Panc1 (cell line): ENCODE results near the gene RPEL1.

Experiments
- CTCF ChIP-seq: fragments of 450-650 bp; IDR thresholded peaks from 2 replicates; pipeline ENCODE4 v1.5.1; 2017; ENCODE audit warnings: mild to moderate bottlenecking
- POLR2AphosphoS5 ChIP-seq: IDR thresholded peaks from 2 replicates; pipeline ENCODE4 v1.6.1; 2012; ENCODE audit warnings: mild to moderate bottlenecking, low read depth, low read length, moderate library complexity
- REST ChIP-seq, 2 experiments: IDR thresholded peaks; 2 replicates each; pipeline ENCODE4 v1.6.1; 2011 to 2012; ENCODE audit warnings: low read depth in 2 of 2, control low read depth in 1 of 2, low read length in 1 of 2, mild to moderate bottlenecking in 1 of 2, moderate library complexity in 1 of 2; ENCODE audit not compliant: insufficient read depth in 1 of 2

GRCh38 chr10:103198648-103199047 is 47.0 kb upstream of the RPEL1 start:
- no peak for TF ChIP-seq CTCF
- no peak for TF ChIP-seq POLR2AphosphoS5
- no peak for TF ChIP-seq REST (IDR thresholded peaks at IDR 0.05; ENCODE audit: insufficient read depth in 1 of 2, low read depth in 2 of 2, low read length in 1 of 2)
